ENCODE results near the gene HPS5. TPM values are rescaled to one million over a fixed set of nuclear protein-coding genes. Genes with fewer than 3 reads are reported as not detected.

The HPS5 gene
- total RNA-seq, 1 donor from 2014 or later, result 76.3 TPM

DNA sequence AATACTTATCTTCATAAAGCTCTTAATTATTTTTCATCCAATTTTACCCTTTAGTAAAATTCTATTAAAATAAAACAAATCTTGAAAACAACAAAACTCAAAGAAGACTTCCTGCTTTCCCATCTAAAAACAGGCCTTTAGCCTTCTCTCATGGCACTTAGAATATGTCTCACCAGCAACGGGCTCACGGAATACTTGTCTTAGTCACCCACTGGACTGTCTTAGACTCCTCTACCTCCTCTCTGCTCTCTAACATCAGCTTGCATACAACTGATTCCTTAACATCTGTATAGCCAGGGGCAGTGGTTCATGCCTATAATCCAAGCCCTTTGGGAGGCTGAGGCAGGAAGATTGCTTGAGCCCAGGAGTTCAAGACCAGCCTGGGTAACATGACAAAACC, 13.7 kb downstream of the HPS5 start:
- TF ChIP-seq, protein P1, sequence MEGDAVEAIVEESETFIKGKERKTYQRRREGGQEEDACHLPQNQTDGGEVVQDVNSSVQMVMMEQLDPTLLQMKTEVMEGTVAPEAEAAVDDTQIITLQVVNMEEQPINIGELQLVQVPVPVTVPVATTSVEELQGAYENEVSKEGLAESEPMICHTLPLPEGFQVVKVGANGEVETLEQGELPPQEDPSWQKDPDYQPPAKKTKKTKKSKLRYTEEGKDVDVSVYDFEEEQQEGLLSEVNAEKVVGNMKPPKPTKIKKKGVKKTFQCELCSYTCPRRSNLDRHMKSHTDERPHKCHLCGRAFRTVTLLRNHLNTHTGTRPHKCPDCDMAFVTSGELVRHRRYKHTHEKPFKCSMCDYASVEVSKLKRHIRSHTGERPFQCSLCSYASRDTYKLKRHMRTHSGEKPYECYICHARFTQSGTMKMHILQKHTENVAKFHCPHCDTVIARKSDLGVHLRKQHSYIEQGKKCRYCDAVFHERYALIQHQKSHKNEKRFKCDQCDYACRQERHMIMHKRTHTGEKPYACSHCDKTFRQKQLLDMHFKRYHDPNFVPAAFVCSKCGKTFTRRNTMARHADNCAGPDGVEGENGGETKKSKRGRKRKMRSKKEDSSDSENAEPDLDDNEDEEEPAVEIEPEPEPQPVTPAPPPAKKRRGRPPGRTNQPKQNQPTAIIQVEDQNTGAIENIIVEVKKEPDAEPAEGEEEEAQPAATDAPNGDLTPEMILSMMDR (IDR thresholded peaks at IDR 0.05), result no peak
- no peaks in the 10 kb centered on the region for H3K27me3 Mint-ChIP-seq (ENCODE audit: unreplicated experiment)
- H3K4me1 Mint-ChIP-seq (ENCODE audit: unreplicated experiment), result peaks cover 31% of the 10 kb centered on the region
- H3K4me3 Mint-ChIP-seq (ENCODE audit: unreplicated experiment), result no peak overlapping the region
- no peaks in the 10 kb centered on the region for H3K9me3 Mint-ChIP-seq (ENCODE audit: unreplicated experiment)
- no peak overlapping the region for H3K27ac Mint-ChIP-seq (ENCODE audit: unreplicated experiment)
- no peak for DNase-seq (ENCODE audit: extremely low spot score, unreplicated experiment)
- peaks cover 59% of the 10 kb centered on the region for H3K36me3 Mint-ChIP-seq (ENCODE audit: unreplicated experiment)

DNA sequence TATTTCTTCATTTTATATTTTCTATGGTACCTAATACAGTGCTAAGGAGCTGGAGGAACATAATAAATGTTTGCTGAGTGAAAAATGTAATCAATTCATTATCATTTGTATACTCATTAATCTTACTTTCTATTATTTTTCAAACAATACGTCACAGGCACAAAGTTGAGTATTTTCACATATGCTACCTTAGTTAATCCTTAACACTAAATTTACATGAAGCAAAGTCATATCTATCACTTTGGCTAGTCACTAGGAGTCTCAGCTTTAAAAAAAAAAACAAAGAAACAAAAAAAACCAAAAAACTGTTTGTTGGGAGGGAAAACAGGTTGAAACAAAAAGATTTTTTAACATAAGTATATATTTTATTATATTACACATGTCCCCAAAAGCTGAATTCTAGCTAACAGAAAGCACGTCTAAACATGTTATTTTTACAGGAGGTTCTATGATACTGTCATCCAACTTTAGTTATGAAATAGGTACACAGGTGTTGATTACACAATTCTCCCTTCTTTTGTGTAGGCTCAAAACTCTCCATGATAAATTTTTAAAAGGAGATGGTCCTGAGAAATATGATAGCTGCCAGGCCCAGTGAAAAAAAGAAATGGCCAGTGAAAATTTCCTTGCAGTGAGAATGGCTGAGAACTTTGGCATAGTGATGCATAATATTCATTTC, 14.3 kb downstream of the HPS5 start:
- H3K9me3 Mint-ChIP-seq (ENCODE audit: unreplicated experiment), result no peaks in the 10 kb centered on the region
- H3K36me3 Mint-ChIP-seq (ENCODE audit: unreplicated experiment), result peaks cover 63% of the 10 kb centered on the region
- no peak for DNase-seq (ENCODE audit: extremely low spot score, unreplicated experiment)
- peaks cover 27% of the 10 kb centered on the region for H3K4me1 Mint-ChIP-seq (ENCODE audit: unreplicated experiment)
- H3K27ac Mint-ChIP-seq (ENCODE audit: unreplicated experiment), result no peak overlapping the region
- H3K4me3 Mint-ChIP-seq (ENCODE audit: unreplicated experiment), result no peak overlapping the region
- no peaks in the 10 kb centered on the region for H3K27me3 Mint-ChIP-seq (ENCODE audit: unreplicated experiment)
- TF ChIP-seq, protein P1 (IDR thresholded peaks at IDR 0.05), result no peak

DNA sequence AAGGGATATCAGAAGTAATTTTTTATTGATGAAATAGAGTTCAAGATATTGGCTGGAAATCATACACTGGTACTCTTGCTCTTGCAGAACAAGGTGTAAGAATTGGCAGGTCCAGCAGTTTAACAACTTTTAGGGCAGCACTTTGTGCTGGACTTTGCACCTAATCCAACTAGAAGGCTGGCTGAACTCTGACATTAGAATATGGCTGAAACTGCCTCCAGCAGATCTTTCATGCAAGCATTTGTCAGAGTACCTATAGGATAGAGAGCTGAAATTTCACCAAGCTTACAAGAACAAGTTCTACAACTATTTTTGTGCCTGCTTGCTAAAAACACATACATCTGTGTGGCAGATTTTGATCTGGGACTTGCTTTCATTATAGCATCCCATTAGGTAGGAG, 17.2 kb downstream of the HPS5 start:
- no peaks in the 10 kb centered on the region for H3K27me3 Mint-ChIP-seq (ENCODE audit: unreplicated experiment)
- TF ChIP-seq, protein P1 (IDR thresholded peaks at IDR 0.05), result no peak
- H3K4me3 Mint-ChIP-seq (ENCODE audit: unreplicated experiment), result no peak overlapping the region
- peaks cover 64% of the 10 kb centered on the region for H3K36me3 Mint-ChIP-seq (ENCODE audit: unreplicated experiment)
- H3K27ac Mint-ChIP-seq (ENCODE audit: unreplicated experiment), result no peak overlapping the region
- H3K4me1 Mint-ChIP-seq (ENCODE audit: unreplicated experiment), result peaks cover 15% of the 10 kb centered on the region
- DNase-seq (ENCODE audit: extremely low spot score, unreplicated experiment), result no peak
- H3K9me3 Mint-ChIP-seq (ENCODE audit: unreplicated experiment), result no peaks in the 10 kb centered on the region

DNA sequence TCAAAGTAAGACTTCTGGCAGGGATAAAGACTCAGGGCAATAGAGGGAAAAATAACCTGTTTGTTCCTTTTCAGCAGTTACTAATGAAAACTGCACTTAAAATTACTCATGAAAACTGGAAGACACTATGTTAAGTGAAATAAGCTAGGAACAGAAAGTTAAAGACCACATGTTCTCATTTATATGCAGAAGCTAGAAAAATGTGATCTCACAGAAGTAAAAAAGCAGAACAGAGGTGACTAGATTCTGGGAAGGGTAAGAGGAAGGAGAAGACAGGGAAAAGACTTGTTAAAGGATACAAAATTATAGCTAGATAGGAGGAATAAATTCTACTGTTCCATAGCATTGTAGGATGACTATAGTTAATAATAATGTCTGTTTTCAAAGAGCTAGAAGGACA, 22.2 kb downstream of the HPS5 start:
- TF ChIP-seq, protein P1 (IDR thresholded peaks at IDR 0.05), result no peak
- H3K9me3 Mint-ChIP-seq (ENCODE audit: unreplicated experiment), result no peaks in the 10 kb centered on the region

DNA sequence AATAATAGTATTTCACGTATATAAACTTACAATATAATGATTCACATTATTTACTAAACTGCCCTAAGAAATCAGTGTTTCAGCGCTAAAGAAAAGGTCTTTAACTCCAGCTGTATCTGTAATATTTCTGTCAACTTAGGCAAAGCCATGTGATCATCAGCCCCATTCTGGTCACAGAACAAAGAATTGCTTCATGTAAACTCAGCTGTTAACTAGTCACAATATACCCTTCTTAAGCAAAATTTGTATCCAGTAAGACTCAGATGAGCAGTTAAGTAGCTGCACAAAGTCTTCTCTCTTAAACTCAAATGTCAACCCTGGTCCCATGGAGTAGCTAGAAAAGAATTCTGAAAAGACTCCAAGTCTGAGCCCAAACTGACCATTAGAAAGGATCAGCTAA, 26.6 kb downstream of the HPS5 start:
- TF ChIP-seq, protein P1 (IDR thresholded peaks at IDR 0.05), result no peak
- Mint-ChIP-seq H3K36me3 (ENCODE audit: unreplicated experiment) (peaks cover 81% of the 10 kb centered on the region), H3K4me1 (ENCODE audit: unreplicated experiment) (no peaks in the 10 kb centered on the region)

More for the DNA sequence above, 22.2 kb downstream of the HPS5 start:
- H3K36me3 Mint-ChIP-seq (ENCODE audit: unreplicated experiment), result peaks cover 72% of the 10 kb centered on the region
- no peak overlapping the region for H3K4me3 Mint-ChIP-seq (ENCODE audit: unreplicated experiment)
- no peak for DNase-seq (ENCODE audit: extremely low spot score, unreplicated experiment)
- H3K27ac Mint-ChIP-seq (ENCODE audit: unreplicated experiment), result no peak overlapping the region
- H3K4me1 Mint-ChIP-seq (ENCODE audit: unreplicated experiment), result peaks cover 12% of the 10 kb centered on the region
- H3K27me3 Mint-ChIP-seq (ENCODE audit: unreplicated experiment), result no peaks in the 10 kb centered on the region

More for the DNA sequence above, 26.6 kb downstream of the HPS5 start:
- Mint-ChIP-seq H3K9me3 (ENCODE audit: unreplicated experiment) (no peaks in the 10 kb centered on the region), H3K4me3 (ENCODE audit: unreplicated experiment) (no peak overlapping the region), H3K27me3 (ENCODE audit: unreplicated experiment) (no peaks in the 10 kb centered on the region), H3K27ac (ENCODE audit: unreplicated experiment) (no peak overlapping the region)
- DNase-seq (ENCODE audit: extremely low spot score, unreplicated experiment), result no peak
